CD14-positive monocyte (primary cell): ENCODE measurements around the gene COX7A2. TPM values are rescaled to one million over a fixed set of nuclear protein-coding genes. Genes with fewer than 3 reads are reported as not detected.

Source experiments
- DNase-seq, 3 donors: peaks; one replicate each; pipeline ENCODE4 v3.0.0-alpha.2; 2011 to 2022
- H2AFZ ChIP-seq: 2 replicates; pipeline ENCODE4 v1.6.0; 2012; ENCODE audit warnings: mild to moderate bottlenecking, low read depth, low read length, inconsistent platforms; ENCODE audit not compliant: insufficient read depth, poor library complexity, severe bottlenecking
- H3K27ac ChIP-seq, 2 donors: 1 replicate in 1 of 2; 2 replicates in 1 of 2; pipeline ENCODE4 v1.5.1; 2012 to 2013; ENCODE audit warnings: low read length in 2 of 2, control low read depth in 1 of 2, inconsistent platforms in 1 of 2, low read depth in 1 of 2, mild to moderate bottlenecking in 1 of 2
- H3K27me3 ChIP-seq, 2 donors: one replicate each; pipeline versions ENCODE4 v1.6.0 to v1.6.1; 2011 to 2013; ENCODE audit warnings: low read length in 2 of 2; ENCODE audit not compliant: control insufficient read depth in 2 of 2, insufficient read depth in 2 of 2
- H3K36me3 ChIP-seq, 2 donors: replicated peaks in 1 of 2; 1 replicate in 1 of 2; 2 replicates in 1 of 2; pipeline versions ENCODE4 v1.5.1 to v1.6.1; 2012 to 2013; ENCODE audit warnings: low read length in 2 of 2, control low read depth in 1 of 2, inconsistent platforms in 1 of 2, mild to moderate bottlenecking in 1 of 2; ENCODE audit not compliant: insufficient read depth in 2 of 2, control insufficient read depth in 1 of 2
- H3K4me1 ChIP-seq, 2 donors: 1 replicate in 1 of 2; 2 replicates in 1 of 2; pipeline versions ENCODE4 v1.5.1 to v1.6.1; 2012 to 2013; ENCODE audit warnings: low read length in 2 of 2, control low read depth in 1 of 2, inconsistent platforms in 1 of 2, mild to moderate bottlenecking in 1 of 2, moderate library complexity in 1 of 2; ENCODE audit not compliant: insufficient read depth in 2 of 2, control insufficient read depth in 1 of 2
- H3K4me2 ChIP-seq: replicated peaks from 2 replicates; pipeline ENCODE3; 2012; ENCODE audit warnings: low read length, moderate library complexity, mild to moderate bottlenecking; ENCODE audit not compliant: poor library complexity, severe bottlenecking; ENCODE audit errors: extremely low read depth
- H3K4me3 ChIP-seq, 3 experiments: fragments of 200-600 bp in 1 of 3; sonication (generic) in 1 of 3; replicated peaks in 1 of 3; 1 replicate in 2 of 3; 2 replicates in 1 of 3; pipeline ENCODE4 v1.5.1; 2011 to 2013; ENCODE audit warnings: low read length in 3 of 3, mild to moderate bottlenecking in 3 of 3, control low read depth in 2 of 3, low read depth in 2 of 3, inconsistent platforms in 1 of 3, moderate library complexity in 1 of 3
- H3K79me2 ChIP-seq: 2 replicates; pipeline ENCODE4 v1.6.0; 2012; ENCODE audit warnings: mild to moderate bottlenecking, control low read depth, inconsistent platforms, low read length, moderate library complexity; ENCODE audit not compliant: insufficient read depth
- H3K9ac ChIP-seq: 2 replicates; pipeline ENCODE4 v1.6.0; 2017; ENCODE audit warnings: low read length, mild to moderate bottlenecking; ENCODE audit not compliant: insufficient read depth, poor library complexity, severe bottlenecking
- H3K9me3 ChIP-seq, 2 donors: replicated peaks in 1 of 2; 1 replicate in 1 of 2; 2 replicates in 1 of 2; pipeline versions ENCODE4 v1.5.1 to v1.6.1; 2012 to 2013; ENCODE audit warnings: low read length in 2 of 2, control low read depth in 1 of 2; ENCODE audit not compliant: control insufficient read depth in 1 of 2, insufficient read depth in 1 of 2
- H4K20me1 ChIP-seq: 2 replicates; pipeline ENCODE4 v1.6.0; 2012; ENCODE audit warnings: mild to moderate bottlenecking, low read length, control low read depth, moderate library complexity; ENCODE audit not compliant: insufficient read depth
- H3K27ac Mint-ChIP-seq, 7 donors: one replicate each; pipeline ENCODE4 v1.8.0; 2020; ENCODE audit warnings: mild to moderate bottlenecking in 7 of 7, mixed read lengths in 7 of 7, moderate library complexity in 6 of 7, inconsistent platforms in 2 of 7
- H3K27me3 Mint-ChIP-seq, 3 donors: one replicate each; pipeline ENCODE4 v1.8.0; 2021 to 2022; ENCODE audit warnings: low read depth in 3 of 3, mild to moderate bottlenecking in 3 of 3, mixed read lengths in 3 of 3, moderate library complexity in 3 of 3, inconsistent platforms in 1 of 3
- H3K36me3 Mint-ChIP-seq, 2 donors: one replicate each; pipeline ENCODE4 v1.8.0; 2020; ENCODE audit warnings: mixed read lengths in 2 of 2, inconsistent platforms in 1 of 2, mild to moderate bottlenecking in 1 of 2
- H3K4me1 Mint-ChIP-seq: one replicate; pipeline ENCODE4 v1.8.0; 2020; ENCODE audit warnings: mild to moderate bottlenecking, mixed read lengths
- H3K4me3 Mint-ChIP-seq, 2 donors: one replicate each; pipeline ENCODE4 v1.8.0; 2020; ENCODE audit warnings: mild to moderate bottlenecking in 2 of 2, mixed read lengths in 2 of 2, moderate library complexity in 1 of 2
- H3K9me3 Mint-ChIP-seq, 7 donors: one replicate each; pipeline ENCODE4 v1.8.0; 2020 to 2022; ENCODE audit warnings: mixed read lengths in 7 of 7, mild to moderate bottlenecking in 6 of 7, moderate library complexity in 6 of 7, inconsistent platforms in 2 of 7
- WGBS: methylation state at CpG from one replicate; pipeline ENCODE4 v1.1.5; 2013; ENCODE audit warnings: missing lambda C conversion rate; ENCODE audit not compliant: insufficient coverage; 5-methylcytosine and 5-hydroxymethylcytosine counted together
- intact Hi-C, 2 donors: fragments of 100-400 bp; cut with micrococcal nuclease; formaldehyde crosslinking; loops; one replicate each; pipeline versions ENCODE4 v1.15.0 to v1.15.1; 2023
- polyA plus RNA-seq, 3 donors: library from polyadenylated mRNA; depleted of rRNA in 1 of 3; unstranded in 2 of 3; stranded (reverse) in 1 of 3; fragments of 300-500 nt in 2 of 3; fragments of >200 nt in 1 of 3; fragmentation: Illumina TruSeq in 2 of 3; gene quantifications; 1 replicate in 2 of 3; 2 replicates in 1 of 3; pipeline ENCODE4 v1.2.3, GENCODE V29; 2012 to 2021
- TF ChIP-seq, protein P1 (sequence below): fragments of 200-600 bp; IDR thresholded peaks from one replicate; pipeline ENCODE4 v1.8.0; 2022; ENCODE audit warnings: antibody characterized with exemption, mild to moderate bottlenecking

COX7A2 gene
- polyA plus RNA-seq, 3 donors, result 175 to 846 (median 798) TPM

DNA sequence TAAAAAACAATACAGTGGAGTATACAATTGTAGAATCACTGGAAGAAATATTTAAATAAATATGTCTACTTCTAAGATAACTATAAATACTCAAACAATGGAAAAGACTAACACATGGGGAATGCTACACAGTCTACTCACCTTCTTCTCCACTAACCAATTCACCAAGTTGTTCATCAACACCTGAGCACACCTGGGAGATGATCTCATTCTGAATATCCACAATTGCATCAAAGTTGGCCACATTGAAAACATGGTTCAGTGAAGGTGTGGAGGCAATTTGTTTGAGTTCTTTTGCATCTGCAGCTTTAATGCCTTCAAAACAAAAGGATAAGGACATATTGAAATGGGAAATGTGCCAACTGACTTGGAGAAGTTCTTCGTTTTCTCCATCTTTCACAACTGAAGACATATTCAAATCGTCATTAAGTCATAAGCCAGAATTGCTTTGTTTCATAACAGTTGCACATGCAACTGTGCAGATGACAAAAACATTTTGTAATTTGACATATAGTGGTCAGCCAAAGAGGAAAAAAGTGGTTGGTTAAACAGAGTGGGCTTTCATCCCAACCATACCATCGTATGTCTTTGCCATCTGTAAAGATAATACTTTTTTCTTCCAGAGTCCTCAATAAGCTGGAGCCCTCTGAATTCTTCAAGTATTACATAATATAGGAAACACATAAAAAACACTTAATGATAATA, 55.2 kb downstream of the COX7A2 start:
- peaks cover 4 to 6% of the 10 kb centered on the region in 2 donors for H3K27me3 ChIP-seq
- H3K4me1 Mint-ChIP-seq, result no peaks in the 10 kb centered on the region
- H3K9me3 Mint-ChIP-seq, result peaks cover 0 to 3% (median 0%) of the 10 kb centered on the region in 7 donors
- no peak overlapping the region for H3K4me2 ChIP-seq
- peaks cover 0 to 9% (median 2%) of the 10 kb centered on the region in 3 donors for H3K27me3 Mint-ChIP-seq
- H3K36me3 Mint-ChIP-seq, result no peaks in the 10 kb centered on the region
- WGBS, result no CpG with 5 or more reads among the region's 3 CpGs
- H3K27ac ChIP-seq, result no peak overlapping the region
- no peaks in the 10 kb centered on the region for H3K79me2 ChIP-seq
- no peaks in the 10 kb centered on the region for H3K36me3 ChIP-seq
- H4K20me1 ChIP-seq, result no peaks in the 10 kb centered on the region
- no peaks in the 10 kb centered on the region for H3K9me3 ChIP-seq
- H3K4me1 ChIP-seq, result no peaks in the 10 kb centered on the region
- no peak overlapping the region for H3K9ac ChIP-seq
- H3K27ac Mint-ChIP-seq, result no peak overlapping the region
- H2AFZ ChIP-seq, result no peak overlapping the region
- no peak overlapping the region for H3K4me3 ChIP-seq
- intact Hi-C loops, result no loop called here
- H3K4me3 Mint-ChIP-seq, result no peak overlapping the region
- DNase-seq, result no peak
- TF ChIP-seq, protein P1, sequence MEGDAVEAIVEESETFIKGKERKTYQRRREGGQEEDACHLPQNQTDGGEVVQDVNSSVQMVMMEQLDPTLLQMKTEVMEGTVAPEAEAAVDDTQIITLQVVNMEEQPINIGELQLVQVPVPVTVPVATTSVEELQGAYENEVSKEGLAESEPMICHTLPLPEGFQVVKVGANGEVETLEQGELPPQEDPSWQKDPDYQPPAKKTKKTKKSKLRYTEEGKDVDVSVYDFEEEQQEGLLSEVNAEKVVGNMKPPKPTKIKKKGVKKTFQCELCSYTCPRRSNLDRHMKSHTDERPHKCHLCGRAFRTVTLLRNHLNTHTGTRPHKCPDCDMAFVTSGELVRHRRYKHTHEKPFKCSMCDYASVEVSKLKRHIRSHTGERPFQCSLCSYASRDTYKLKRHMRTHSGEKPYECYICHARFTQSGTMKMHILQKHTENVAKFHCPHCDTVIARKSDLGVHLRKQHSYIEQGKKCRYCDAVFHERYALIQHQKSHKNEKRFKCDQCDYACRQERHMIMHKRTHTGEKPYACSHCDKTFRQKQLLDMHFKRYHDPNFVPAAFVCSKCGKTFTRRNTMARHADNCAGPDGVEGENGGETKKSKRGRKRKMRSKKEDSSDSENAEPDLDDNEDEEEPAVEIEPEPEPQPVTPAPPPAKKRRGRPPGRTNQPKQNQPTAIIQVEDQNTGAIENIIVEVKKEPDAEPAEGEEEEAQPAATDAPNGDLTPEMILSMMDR, result no peak

Other genes starting within 250 kb of the COX7A2 start
- not detected for gene COL12A1, start 37.7 kb downstream of the COX7A2 start, polyA plus RNA-seq
- gene TMEM30A, start 41.0 kb upstream of the COX7A2 start, polyA plus RNA-seq, result 100 to 1,000 TPM in 1 of 3 donors, 10 to 100 TPM in 2; 12.2 to 101 (median 70.6) TPM
- not detected for gene FILIP1, start 250.0 kb upstream of the COX7A2 start, polyA plus RNA-seq